Liver (tissue), 9 donors: ENCODE measurements around the gene EEIG1. TPM values are rescaled to one million over a fixed set of nuclear protein-coding genes. Genes with fewer than 3 reads are reported as not detected.

Experiments
- DNase-seq: peaks from one replicate; pipeline ENCODE4 v3.0.0-alpha.2; 2017; ENCODE audit warnings: low spot score
- H3K27ac ChIP-seq, 2 donors: one replicate each; pipeline ENCODE4 v1.7.0; 2013; ENCODE audit warnings: inconsistent platforms in 2 of 2, low read length in 2 of 2, control low read depth in 1 of 2, low read depth in 1 of 2, mild to moderate bottlenecking in 1 of 2
- H3K27me3 ChIP-seq, 4 donors: one replicate each; pipeline versions ENCODE4 v1.6.1 to v1.7.0; 2013; ENCODE audit warnings: low read length in 3 of 4, inconsistent platforms in 1 of 4, mild to moderate bottlenecking in 1 of 4, moderate library complexity in 1 of 4; ENCODE audit not compliant: control insufficient read depth in 4 of 4, insufficient read depth in 4 of 4
- H3K36me3 ChIP-seq, 4 donors: one replicate each; pipeline versions ENCODE4 v1.6.1 to v1.7.0; 2013; ENCODE audit warnings: low read length in 3 of 4, mild to moderate bottlenecking in 3 of 4, low read depth in 1 of 4, moderate library complexity in 1 of 4; ENCODE audit not compliant: control insufficient read depth in 4 of 4, insufficient read depth in 3 of 4
- H3K4me1 ChIP-seq, 4 donors: one replicate each; pipeline versions ENCODE4 v1.6.1 to v1.7.0; 2013; ENCODE audit warnings: low read length in 3 of 4, mild to moderate bottlenecking in 3 of 4, moderate library complexity in 1 of 4; ENCODE audit not compliant: control insufficient read depth in 4 of 4, insufficient read depth in 4 of 4
- H3K4me3 ChIP-seq, 3 donors: one replicate each; pipeline versions ENCODE4 v1.6.1 to v1.7.0; 2013; ENCODE audit warnings: low read length in 3 of 3, control low read depth in 1 of 3, low read depth in 1 of 3, mild to moderate bottlenecking in 1 of 3
- H3K9ac ChIP-seq, 2 donors: one replicate each; pipeline ENCODE4 v1.7.0; 2013; ENCODE audit warnings: low read length in 2 of 2, mild to moderate bottlenecking in 2 of 2, moderate library complexity in 2 of 2, control low read depth in 1 of 2, low read depth in 1 of 2
- H3K9me3 ChIP-seq, 4 donors: one replicate each; pipeline versions ENCODE4 v1.6.1 to v1.7.0; 2013; ENCODE audit warnings: low read length in 3 of 4; ENCODE audit not compliant: control insufficient read depth in 4 of 4
- ATF3 ChIP-seq: IDR thresholded peaks from 2 replicates; pipeline ENCODE4 v1.6.1; 2016; ENCODE audit warnings: antibody characterized with exemption
- EGR1 ChIP-seq, 2 donors: IDR thresholded peaks; 2 replicates each; pipeline ENCODE4 v1.6.1; 2016 to 2018; ENCODE audit warnings: antibody characterized with exemption in 2 of 2, low read depth in 2 of 2
- FOXA1 ChIP-seq: IDR thresholded peaks from 2 replicates; pipeline ENCODE4 v1.6.1; 2016; ENCODE audit warnings: antibody characterized with exemption
- FOXA2 ChIP-seq: IDR thresholded peaks from 2 replicates; pipeline ENCODE4 v1.6.1; 2016; ENCODE audit warnings: antibody characterized with exemption
- GABPA ChIP-seq, 2 donors: IDR thresholded peaks in 1 of 2; conservative IDR thresholded peaks in 1 of 2; 2 replicates each; pipeline ENCODE4 v1.6.1; 2016; ENCODE audit warnings: antibody characterized with exemption in 2 of 2, mild to moderate bottlenecking in 1 of 2, moderate library complexity in 1 of 2
- HNF4A ChIP-seq, 2 donors: conservative IDR thresholded peaks; 2 replicates each; pipeline ENCODE4 v1.6.1; 2016; ENCODE audit warnings: antibody characterized with exemption in 2 of 2, mild to moderate bottlenecking in 2 of 2
- HNF4G ChIP-seq: IDR thresholded peaks from 2 replicates; pipeline ENCODE4 v1.6.1; 2016; ENCODE audit warnings: antibody characterized with exemption
- JUND ChIP-seq, 2 donors: IDR thresholded peaks; 2 replicates each; pipeline ENCODE4 v1.6.1; 2016; ENCODE audit warnings: antibody characterized with exemption in 2 of 2
- NR2F2 ChIP-seq: IDR thresholded peaks from 2 replicates; pipeline ENCODE4 v1.6.1; 2016; ENCODE audit warnings: antibody characterized with exemption
- RAD21 ChIP-seq, 2 donors: IDR thresholded peaks; 2 replicates each; pipeline ENCODE4 v1.6.1; 2016; ENCODE audit warnings: antibody characterized with exemption in 2 of 2, mild to moderate bottlenecking in 2 of 2
- REST ChIP-seq: IDR thresholded peaks from 2 replicates; pipeline ENCODE4 v1.6.1; 2016; ENCODE audit warnings: antibody characterized with exemption, mild to moderate bottlenecking
- RXRA ChIP-seq, 2 donors: IDR thresholded peaks; 2 replicates each; pipeline ENCODE4 v1.6.1; 2017 to 2018; ENCODE audit warnings: antibody characterized with exemption in 2 of 2, mild to moderate bottlenecking in 1 of 2
- SP1 ChIP-seq: IDR thresholded peaks from 2 replicates; pipeline ENCODE4 v1.6.1; 2018; ENCODE audit warnings: antibody characterized with exemption, mild to moderate bottlenecking
- TAF1 ChIP-seq: conservative IDR thresholded peaks from 2 replicates; pipeline ENCODE4 v1.6.1; 2016; ENCODE audit warnings: antibody characterized with exemption, mild to moderate bottlenecking
- YY1 ChIP-seq: IDR thresholded peaks from 2 replicates; pipeline ENCODE4 v1.6.1; 2016; ENCODE audit warnings: antibody characterized with exemption, mild to moderate bottlenecking
- WGBS: extraction: QIAGEN DNeasy Blood & Tissue Kit; methylation state at CpG from one replicate; pipeline ENCODE4 v1.1.7; 2013; 5-methylcytosine and 5-hydroxymethylcytosine counted together
- polyA plus RNA-seq, 2 donors: library from polyadenylated mRNA; stranded (reverse) in 1 of 2; unstranded in 1 of 2; fragments of 200-250 nt in 1 of 2; fragments of >200 nt in 1 of 2; fragmentation: Nextera tagmentation in 1 of 2; extraction: Ambion mirVana in 1 of 2; gene quantifications; one replicate each; pipeline versions ENCODE4 v1.2.1 to v1.2.3, GENCODE V29; 2013 to 2015
- total RNA-seq, 2 donors: library from RNA; depleted of rRNA; stranded (reverse); fragments of >200 nt; gene quantifications; one replicate each; pipeline ENCODE4 v1.2.3, GENCODE V29; 2014
- TF ChIP-seq, protein P1 (sequence below): fragments of 150-350 bp; IDR thresholded peaks from 2 replicates; pipeline ENCODE4 v1.5.1; 2017; ENCODE audit warnings: improper control_type of control experiment, low read depth, low read length; ENCODE audit not compliant: missing input control
- TF ChIP-seq, protein P2 (sequence below): IDR thresholded peaks from 2 replicates; pipeline ENCODE4 v1.6.1; 2016; ENCODE audit warnings: antibody characterized with exemption
- TF ChIP-seq, protein P3 (sequence below): IDR thresholded peaks from 2 replicates; pipeline ENCODE4 v1.6.1; 2016; ENCODE audit warnings: antibody characterized with exemption
- donor health status: healthy.
- donor health status: healthy.
- donor health status: healthy.
- donor health status: healthy.
- donor health status: healthy.

The EEIG1 gene
- total and polyA plus RNA-seq, 4 donors = 4.9 to 14.3 (median 8.9) TPM

DNA sequence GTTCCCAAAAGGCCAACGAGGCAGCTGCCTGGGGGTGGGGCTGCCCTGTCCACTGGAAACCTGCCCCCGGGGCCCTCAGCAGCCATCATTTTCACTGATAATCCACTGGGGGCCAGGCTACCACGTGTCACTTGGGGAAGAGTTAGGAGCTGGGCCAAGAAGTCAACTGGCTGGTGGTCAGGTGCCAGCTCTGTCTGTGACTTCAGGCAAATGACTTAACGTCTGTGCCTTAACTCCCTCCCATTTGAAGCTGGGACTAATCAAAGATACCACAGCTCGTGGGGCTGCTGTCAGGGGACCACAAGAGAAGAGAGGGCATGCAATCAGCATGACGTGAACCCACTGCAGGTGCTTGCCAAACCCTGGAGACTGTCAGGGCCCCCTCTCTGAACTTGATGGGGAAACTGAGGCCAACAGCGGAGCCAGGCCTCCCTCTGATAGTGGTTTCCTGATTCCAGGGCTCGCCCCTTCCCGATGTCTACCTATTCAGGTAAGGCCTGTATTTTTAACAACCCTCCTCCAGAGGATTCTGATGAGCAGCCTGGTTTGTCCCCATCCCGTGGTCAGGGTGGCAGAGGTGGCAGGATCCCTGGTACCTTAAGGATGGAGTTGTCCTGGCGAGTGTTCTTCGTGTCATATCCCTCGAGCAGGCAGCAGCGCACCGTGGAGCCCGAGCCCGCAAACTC, 30.8 kb downstream of the EEIG1 start:
- Histone ChIP-seq H3K27ac (peak overlapping the region in 1 of 2 donors; percentile 45), H3K9ac (no peak overlapping the region), H3K27me3 (no peaks in the 10 kb centered on the region), H3K4me3 (no peak overlapping the region), H3K36me3 (peaks cover 2 to 25% (median 4%) of the 10 kb centered on the region in 4 donors), H3K9me3 (no peaks in the 10 kb centered on the region), H3K4me1 (peaks cover 4 to 29% (median 15%) of the 10 kb centered on the region in 4 donors)
- no peak for DNase-seq
- TF ChIP-seq NR2F2 (no peak), RXRA (IDR thresholded peaks at IDR 0.05) (no peak), EGR1 (IDR thresholded peaks at IDR 0.05; ENCODE audit: low read depth in 2 of 2) (no peak), YY1 (no peak), GABPA (IDR thresholded peaks at IDR 0.05 in 1 of 2, conservative IDR thresholded peaks at IDR 0.05 in 1 of 2) (no peak), HNF4A (conservative IDR thresholded peaks at IDR 0.05) (no peak), FOXA2 (no peak), SP1 (no peak), REST (no peak), HNF4G (no peak), ATF3 (no peak), RAD21 (IDR thresholded peaks at IDR 0.05) (no peak), FOXA1 (no peak), JUND (IDR thresholded peaks at IDR 0.05) (no peak), TAF1 (no peak)
- TF ChIP-seq, protein P1, sequence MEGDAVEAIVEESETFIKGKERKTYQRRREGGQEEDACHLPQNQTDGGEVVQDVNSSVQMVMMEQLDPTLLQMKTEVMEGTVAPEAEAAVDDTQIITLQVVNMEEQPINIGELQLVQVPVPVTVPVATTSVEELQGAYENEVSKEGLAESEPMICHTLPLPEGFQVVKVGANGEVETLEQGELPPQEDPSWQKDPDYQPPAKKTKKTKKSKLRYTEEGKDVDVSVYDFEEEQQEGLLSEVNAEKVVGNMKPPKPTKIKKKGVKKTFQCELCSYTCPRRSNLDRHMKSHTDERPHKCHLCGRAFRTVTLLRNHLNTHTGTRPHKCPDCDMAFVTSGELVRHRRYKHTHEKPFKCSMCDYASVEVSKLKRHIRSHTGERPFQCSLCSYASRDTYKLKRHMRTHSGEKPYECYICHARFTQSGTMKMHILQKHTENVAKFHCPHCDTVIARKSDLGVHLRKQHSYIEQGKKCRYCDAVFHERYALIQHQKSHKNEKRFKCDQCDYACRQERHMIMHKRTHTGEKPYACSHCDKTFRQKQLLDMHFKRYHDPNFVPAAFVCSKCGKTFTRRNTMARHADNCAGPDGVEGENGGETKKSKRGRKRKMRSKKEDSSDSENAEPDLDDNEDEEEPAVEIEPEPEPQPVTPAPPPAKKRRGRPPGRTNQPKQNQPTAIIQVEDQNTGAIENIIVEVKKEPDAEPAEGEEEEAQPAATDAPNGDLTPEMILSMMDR = no peak
- TF ChIP-seq, protein P2, sequence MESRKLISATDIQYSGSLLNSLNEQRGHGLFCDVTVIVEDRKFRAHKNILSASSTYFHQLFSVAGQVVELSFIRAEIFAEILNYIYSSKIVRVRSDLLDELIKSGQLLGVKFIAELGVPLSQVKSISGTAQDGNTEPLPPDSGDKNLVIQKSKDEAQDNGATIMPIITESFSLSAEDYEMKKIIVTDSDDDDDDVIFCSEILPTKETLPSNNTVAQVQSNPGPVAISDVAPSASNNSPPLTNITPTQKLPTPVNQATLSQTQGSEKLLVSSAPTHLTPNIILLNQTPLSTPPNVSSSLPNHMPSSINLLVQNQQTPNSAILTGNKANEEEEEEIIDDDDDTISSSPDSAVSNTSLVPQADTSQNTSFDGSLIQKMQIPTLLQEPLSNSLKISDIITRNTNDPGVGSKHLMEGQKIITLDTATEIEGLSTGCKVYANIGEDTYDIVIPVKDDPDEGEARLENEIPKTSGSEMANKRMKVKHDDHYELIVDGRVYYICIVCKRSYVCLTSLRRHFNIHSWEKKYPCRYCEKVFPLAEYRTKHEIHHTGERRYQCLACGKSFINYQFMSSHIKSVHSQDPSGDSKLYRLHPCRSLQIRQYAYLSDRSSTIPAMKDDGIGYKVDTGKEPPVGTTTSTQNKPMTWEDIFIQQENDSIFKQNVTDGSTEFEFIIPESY = no peak
- TF ChIP-seq, protein P3, sequence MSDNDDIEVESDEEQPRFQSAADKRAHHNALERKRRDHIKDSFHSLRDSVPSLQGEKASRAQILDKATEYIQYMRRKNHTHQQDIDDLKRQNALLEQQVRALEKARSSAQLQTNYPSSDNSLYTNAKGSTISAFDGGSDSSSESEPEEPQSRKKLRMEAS = no peak
- WGBS = 80% methylated on average over 17 of the region's 17 CpGs
